Ascending aorta (tissue), 2 donors: ENCODE data around the gene BAHCC1. TPM values are rescaled to one million over a fixed set of nuclear protein-coding genes. Genes with fewer than 3 reads are reported as not detected.

Experiments used
- DNase-seq, 2 donors: peaks; one replicate each; pipeline ENCODE4 v3.0.0-alpha.2; 2019; ENCODE audit warnings: low spot score in 2 of 2
- H3K27ac ChIP-seq, 2 donors: fragments of 200-600 bp; sonication (generic); one replicate each; pipeline ENCODE4 v1.5.1; 2016 to 2017; ENCODE audit warnings: mild to moderate bottlenecking in 1 of 2
- H3K27me3 ChIP-seq: fragments of 200-600 bp; sonication (generic); one replicate; pipeline ENCODE4 v1.5.1; 2017
- H3K36me3 ChIP-seq, 2 donors: fragments of 200-600 bp; sonication (generic); one replicate each; pipeline ENCODE4 v1.5.1; 2016
- H3K4me1 ChIP-seq, 2 donors: fragments of 200-600 bp; sonication (generic); one replicate each; pipeline ENCODE4 v1.5.1; 2016 to 2017; ENCODE audit warnings: mild to moderate bottlenecking in 1 of 2
- H3K4me3 ChIP-seq, 2 donors: fragments of 200-600 bp; sonication (generic); one replicate each; pipeline ENCODE4 v1.5.1; 2016 to 2017; ENCODE audit warnings: mild to moderate bottlenecking in 1 of 2
- H3K9me3 ChIP-seq, 2 donors: fragments of 200-600 bp; sonication (generic); one replicate each; pipeline ENCODE4 v1.5.1; 2016
- CTCF ChIP-seq, 3 experiments: fragments of 200-600 bp in 2 of 3; fragments of 450-650 bp in 1 of 3; sonication (generic) in 2 of 3; IDR thresholded peaks; one replicate each; pipeline ENCODE4 v1.5.1; 2016 to 2019; ENCODE audit warnings: antibody characterized with exemption in 3 of 3, mild to moderate bottlenecking in 1 of 3, moderate library complexity in 1 of 3
- intact Hi-C: fragments of 100-400 bp; cut with DNase I; formaldehyde crosslinking; loops from one replicate; pipeline ENCODE4 v1.15.1; 2023
- total RNA-seq: library from RNA; depleted of rRNA; stranded (reverse); fragments of >200 nt; gene quantifications from one replicate; pipeline ENCODE4 v1.1.0, GENCODE V29; 2016

The BAHCC1 gene
- total RNA-seq, 1 donor from 2014 or later, result 29.1 TPM

GRCh38 chr17:81494626-81495377 is 99.5 kb downstream of the BAHCC1 start:
- Histone ChIP-seq H3K4me3 (no peak overlapping the region), H3K9me3 (no peaks in the 10 kb centered on the region), H3K27me3 (no peaks in the 10 kb centered on the region), H3K4me1 (no peaks in the 10 kb centered on the region), H3K36me3 (no peaks in the 10 kb centered on the region), H3K27ac (no peak overlapping the region)
- no peak for TF ChIP-seq CTCF (IDR thresholded peaks at IDR 0.05)
- intact Hi-C loops, result no loop called here
- no peak for DNase-seq

- intact Hi-C loops, result no loop called here
- DNase-seq, result no peak
- TF ChIP-seq CTCF (IDR thresholded peaks at IDR 0.05), result no peak
- no peaks in the 10 kb centered on the region for H3K27me3 ChIP-seq
- H3K4me3 ChIP-seq, result no peak overlapping the region
- no peaks in the 10 kb centered on the region for H3K36me3 ChIP-seq
- no peak overlapping the region for H3K27ac ChIP-seq
- H3K4me1 ChIP-seq, result peaks cover 0 to 3% of the 10 kb centered on the region in 2 donors
- H3K9me3 ChIP-seq, result no peaks in the 10 kb centered on the region
Observed at GRCh38 chr17:81498953-81499600, 103.8 kb downstream of the BAHCC1 start.

- Histone ChIP-seq H3K27ac (peak overlapping the region in 1 of 2 donors; percentile 22), H3K27me3 (no peaks in the 10 kb centered on the region), H3K36me3 (no peaks in the 10 kb centered on the region), H3K4me3 (no peak overlapping the region), H3K4me1 (peaks cover 0 to 3% of the 10 kb centered on the region in 2 donors), H3K9me3 (no peaks in the 10 kb centered on the region)
- intact Hi-C loops, result no loop called here
- no peak for DNase-seq
- TF ChIP-seq CTCF (IDR thresholded peaks at IDR 0.05), result no peak
Observed at GRCh38 chr17:81499601-81499970, 104.3 kb downstream of the BAHCC1 start.

- intact Hi-C loops, result no loop called here
- H3K36me3 ChIP-seq, result no peaks in the 10 kb centered on the region
- no peak overlapping the region for H3K4me3 ChIP-seq
- peaks cover 0 to 3% of the 10 kb centered on the region in 2 donors for H3K4me1 ChIP-seq
- no peaks in the 10 kb centered on the region for H3K27me3 ChIP-seq
- TF ChIP-seq CTCF (IDR thresholded peaks at IDR 0.05), result no peak
- no peak for DNase-seq
- no peaks in the 10 kb centered on the region for H3K9me3 ChIP-seq
- H3K27ac ChIP-seq, result peak overlapping the region in 1 of 2 donors; percentile 22
Observed at GRCh38 chr17:81500047-81500446, 104.8 kb downstream of the BAHCC1 start.

GRCh38 chr17:81502471-81503017 is 107.3 kb downstream of the BAHCC1 start:
- Histone ChIP-seq H3K4me1 (peaks cover 0 to 3% of the 10 kb centered on the region in 2 donors), H3K4me3 (no peak overlapping the region), H3K9me3 (no peaks in the 10 kb centered on the region), H3K27me3 (no peaks in the 10 kb centered on the region), H3K27ac (no peak overlapping the region), H3K36me3 (no peaks in the 10 kb centered on the region)
- no peak for TF ChIP-seq CTCF (IDR thresholded peaks at IDR 0.05)
- DNase-seq, result no peak
- intact Hi-C loops, result no loop called here
